HG03060 (cell line): Measurements from ENCODE around the gene SPP1.
"Not testable (repeated sequence)": the region's sequence is repeated elsewhere in the genome, so short reads cannot be mapped to it uniquely, and the experiment has no call there.

ENCODE experiments used
- ATAC-seq: cut with Tn5 transposase; IDR thresholded peaks from one replicate; pipeline ENCODE4 v1.9.1; 2021; ENCODE audit warnings: low read depth, moderate number of reproducible peaks; ENCODE audit not compliant: unreplicated experiment

Gene SPP1

DNA sequence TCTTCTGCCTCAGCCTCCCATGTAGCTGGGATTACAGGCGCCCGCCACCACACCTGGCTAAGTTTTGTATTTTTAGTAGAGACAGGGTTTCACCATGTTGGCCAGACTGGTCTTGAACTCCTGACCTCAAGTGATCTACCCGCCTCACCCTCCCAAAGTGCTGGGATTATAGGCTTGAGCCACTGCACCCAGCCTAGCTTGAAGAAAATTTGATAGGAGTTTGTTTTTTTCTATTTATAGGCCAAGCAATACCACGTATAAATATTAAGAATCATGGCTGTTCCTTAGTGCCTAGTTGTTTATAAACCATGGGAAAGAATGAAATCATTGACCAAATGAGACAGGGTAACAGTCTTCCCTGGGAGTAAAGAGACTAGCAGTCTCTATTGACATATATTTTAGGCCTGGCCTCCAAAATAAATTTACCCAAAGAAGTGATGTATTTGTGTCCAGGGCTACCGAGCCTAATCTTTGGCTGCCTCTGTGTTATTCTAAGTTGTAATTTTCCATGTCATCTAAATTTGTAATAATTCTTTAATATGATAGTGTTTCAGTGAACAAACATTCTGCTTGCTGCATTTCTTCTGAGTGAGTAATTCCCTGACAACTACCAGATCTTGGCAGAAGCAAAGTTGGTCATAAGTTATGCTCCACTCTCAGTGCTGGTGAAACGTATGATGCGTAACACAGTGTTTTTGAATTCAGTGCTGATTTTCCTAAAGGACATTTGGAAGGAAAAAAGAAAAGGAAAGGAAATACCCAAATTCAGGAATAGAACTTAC is 42.2 kb downstream of the SPP1 start:
- no peak for ATAC-seq

- ATAC-seq = no peak
Observed at GRCh38 chr4:88018466-88018865, 43.0 kb downstream of the SPP1 start.

DNA sequence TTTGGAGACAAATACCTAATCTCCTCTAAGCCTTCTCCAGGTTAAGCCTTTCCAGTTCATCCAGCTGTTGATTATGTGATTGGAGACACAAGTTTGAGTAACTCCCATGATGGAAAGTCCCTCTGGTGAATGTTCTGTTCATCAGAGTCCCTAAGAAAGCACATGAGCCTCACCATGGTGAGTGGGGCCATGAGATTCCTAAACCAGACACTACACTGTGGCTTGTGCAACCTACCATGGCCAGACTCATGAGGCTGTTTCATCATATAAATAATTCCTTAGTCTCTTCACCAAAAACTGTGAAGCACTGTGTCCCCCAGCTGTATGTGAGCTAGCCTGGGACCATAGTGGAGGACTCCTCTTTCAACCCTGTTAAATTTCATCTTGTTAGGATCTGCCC is 46.3 kb downstream of the SPP1 start:
- ATAC-seq = no peak

- ATAC-seq = no peak
Observed at GRCh38 chr4:88022289-88022688, 46.8 kb downstream of the SPP1 start.

- not testable (repeated sequence) for ATAC-seq
Observed at GRCh38 chr4:88025868-88026661, 50.6 kb downstream of the SPP1 start.

DNA sequence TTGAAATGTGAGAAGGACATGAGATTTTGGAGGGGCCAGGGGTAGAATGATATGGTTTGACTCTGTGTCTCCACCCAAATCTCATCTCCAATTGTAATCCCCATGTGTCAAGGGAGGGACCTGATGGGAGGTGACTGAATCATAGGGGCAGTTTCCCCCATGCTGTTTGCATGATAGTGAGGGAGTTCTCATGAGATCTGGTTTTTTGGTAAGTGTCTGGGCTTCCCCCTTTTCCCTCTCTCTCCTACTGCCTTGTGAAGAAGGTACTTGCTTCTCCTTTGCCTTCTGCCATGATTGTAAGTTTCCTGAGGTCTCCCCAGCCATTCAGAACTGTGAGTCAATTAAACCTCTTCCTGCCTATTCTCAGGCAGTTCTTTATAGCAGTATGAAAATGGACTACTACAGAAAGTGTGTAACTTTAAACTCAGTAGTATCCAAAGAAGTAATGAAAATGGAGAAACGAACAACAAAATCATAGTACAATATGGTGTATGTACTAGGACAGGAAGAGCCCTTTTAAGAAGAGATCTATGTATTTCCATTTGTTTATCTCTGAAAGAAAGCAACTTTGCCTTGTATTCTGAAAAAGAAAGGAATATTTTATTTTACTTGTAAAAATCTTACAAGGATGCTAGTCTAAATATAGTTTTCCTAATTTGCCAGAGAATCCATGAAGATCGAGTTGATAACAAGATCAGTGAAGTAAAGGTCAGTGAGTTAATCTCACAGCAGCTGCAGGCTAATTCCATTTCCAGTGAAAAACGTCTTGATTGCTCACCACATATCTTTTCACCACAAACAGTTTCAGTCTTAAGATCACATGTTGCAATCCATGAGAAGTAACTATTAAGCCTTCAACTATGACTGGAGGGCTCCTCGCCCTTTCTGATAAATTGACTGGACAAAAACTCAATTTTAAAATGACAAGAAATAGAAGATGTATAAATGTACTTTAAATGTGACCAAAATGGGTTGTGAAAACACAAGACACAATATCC is 52.4 kb downstream of the SPP1 start:
- no peak for ATAC-seq

DNA sequence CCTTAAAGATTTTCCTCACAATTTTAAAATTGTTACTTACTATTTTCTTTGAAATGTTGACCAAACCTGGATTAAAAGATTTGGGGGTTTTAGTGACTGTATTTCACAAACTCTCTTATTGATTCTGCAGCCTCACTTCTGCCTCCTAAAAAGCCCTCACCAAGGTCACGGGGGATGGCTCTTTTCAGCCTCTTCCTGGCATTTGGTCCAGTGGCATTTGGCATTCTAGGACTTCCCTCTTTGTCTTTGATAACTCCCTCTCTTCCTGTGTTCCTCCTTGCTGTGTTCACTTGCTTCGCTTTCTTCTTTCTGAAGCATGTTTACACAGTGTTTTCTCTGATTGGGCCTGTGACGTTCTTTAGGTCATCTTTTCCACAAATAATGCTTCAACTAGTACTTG is 53.4 kb downstream of the SPP1 start:
- no peak for ATAC-seq

- no peak for ATAC-seq
Observed at GRCh38 chr4:88029556-88029955, 54.0 kb downstream of the SPP1 start.

DNA sequence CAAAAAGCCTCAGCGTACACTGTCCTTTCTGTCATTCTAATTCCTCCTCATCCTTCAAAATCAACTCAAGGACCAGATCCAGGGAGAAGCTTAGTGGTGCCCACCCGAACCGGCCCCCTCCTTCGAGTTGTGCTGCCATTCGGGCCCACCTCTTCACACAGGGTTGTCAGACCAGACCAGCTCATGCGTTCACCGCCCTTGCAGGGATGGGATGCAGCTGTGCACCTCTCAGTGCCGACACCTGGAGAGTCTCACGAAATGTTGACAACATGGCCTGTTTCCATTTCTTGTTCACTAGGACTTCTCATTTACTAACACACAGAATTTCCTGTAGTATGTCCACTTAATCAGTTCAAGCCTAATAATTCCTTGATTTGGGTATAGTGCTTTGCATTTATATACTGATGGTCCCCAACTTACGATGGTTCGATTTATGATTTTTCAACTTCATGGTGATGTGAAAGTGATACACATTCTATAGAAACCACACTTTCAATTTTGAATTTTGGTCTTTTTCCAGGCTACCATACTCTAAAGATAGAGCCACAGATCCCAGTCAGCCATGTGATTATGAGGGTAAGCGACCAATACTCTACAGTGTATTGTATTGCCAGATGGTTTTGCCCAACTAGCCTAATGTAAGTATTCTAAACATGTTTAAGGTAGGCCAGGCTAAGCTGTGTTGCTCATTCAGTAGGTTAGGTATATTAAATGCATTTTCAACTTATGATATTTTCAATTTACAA is 55.2 kb downstream of the SPP1 start:
- no peak for ATAC-seq
